SK-N-SH (cell line): ENCODE data around the gene ABHD8. TPM values are rescaled to one million over a fixed set of nuclear protein-coding genes. Genes with fewer than 3 reads are reported as not detected.

Experiments used
- CTCF ChIA-PET: fragments of 300-600, 350-600 bp; formaldehyde crosslinking; extraction: SDS; loops from one replicate; lab custom pipeline; 2021; lab: Yijun Ruan, JAX
- POLR2A ChIA-PET: fragments of 350-600 bp; sonication (Branson Sonifier 250); formaldehyde crosslinking; extraction: SDS; loops from one replicate; lab custom pipeline; 2020; ENCODE audit warnings: antibody characterized with exemption, inconsistent platforms; lab: Yijun Ruan, JAX
- DNase-seq: peaks from one replicate; pipeline ENCODE4 v3.0.0; 2012
- H2AFZ ChIP-seq: fragments of 200-600 bp; sonication (generic); 2 replicates; pipeline ENCODE4 v1.8.1; 2016; ENCODE audit warnings: antibody characterized with exemption, mild to moderate bottlenecking, low read depth
- H3F3A ChIP-seq: fragments of 200-600 bp; sonication (generic); replicated peaks from 2 replicates; pipeline ENCODE3; 2016; ENCODE audit warnings: antibody characterized with exemption, mild to moderate bottlenecking; ENCODE audit not compliant: insufficient read depth
- H3K27ac ChIP-seq, 2 experiments: fragments of 200-500 bp in 1 of 2; fragments of 200-600 bp in 1 of 2; sonication (Bioruptor generic) in 1 of 2; sonication (generic), shearing (Covaris generic) in 1 of 2; 2 replicates each; pipeline versions ENCODE4 v1.5.1 to v1.6.1; 2014 to 2016; ENCODE audit warnings: low read depth in 2 of 2, inconsistent platforms in 1 of 2, low read length in 1 of 2, mild to moderate bottlenecking in 1 of 2, mixed read lengths in 1 of 2
- H3K27me3 ChIP-seq: fragments of 200-600 bp; sonication (generic), shearing (Covaris generic); 2 replicates; pipeline ENCODE4 v1.6.1; 2016; ENCODE audit warnings: mixed run types; ENCODE audit not compliant: insufficient read depth
- H3K36me3 ChIP-seq, 2 experiments: fragments of 200-500 bp in 1 of 2; fragments of 200-600 bp in 1 of 2; sonication (Bioruptor generic) in 1 of 2; sonication (generic) in 1 of 2; replicated peaks in 1 of 2; 2 replicates each; pipeline versions ENCODE3 to v1.5.1; 2014 to 2016; ENCODE audit warnings: low read length in 1 of 2, mild to moderate bottlenecking in 1 of 2; ENCODE audit not compliant: insufficient read depth in 2 of 2, control insufficient read depth in 1 of 2
- H3K4me1 ChIP-seq, 2 experiments: fragments of 200-500 bp in 1 of 2; fragments of 200-600 bp in 1 of 2; sonication (Bioruptor generic) in 1 of 2; sonication (generic), shearing (Covaris generic) in 1 of 2; 2 replicates each; pipeline versions ENCODE4 v1.5.1 to v1.6.1; 2014 to 2016; ENCODE audit warnings: low read depth in 1 of 2, low read length in 1 of 2, mixed run types in 1 of 2; ENCODE audit not compliant: insufficient read depth in 2 of 2, control insufficient read depth in 1 of 2
- H3K4me2 ChIP-seq: fragments of 200-600 bp; sonication (generic), shearing (Covaris generic); 2 replicates; pipeline ENCODE4 v1.6.1; 2017; ENCODE audit warnings: mixed run types
- H3K4me3 ChIP-seq, 2 experiments: fragments of 200-500 bp in 1 of 2; fragments of 200-600 bp in 1 of 2; sonication (Bioruptor generic) in 1 of 2; sonication (generic), shearing (Covaris generic) in 1 of 2; 2 replicates each; pipeline versions ENCODE4 v1.5.1 to v1.8.1; 2014 to 2016; ENCODE audit warnings: low read depth in 2 of 2, inconsistent platforms in 1 of 2, low read length in 1 of 2, mild to moderate bottlenecking in 1 of 2, mixed read lengths in 1 of 2, moderate library complexity in 1 of 2
- H3K79me2 ChIP-seq: fragments of 200-600 bp; sonication (generic); 2 replicates; pipeline ENCODE4 v1.8.1; 2017; ENCODE audit warnings: mild to moderate bottlenecking; ENCODE audit not compliant: insufficient read depth
- H3K9ac ChIP-seq: fragments of 200-600 bp; sonication (generic); 2 replicates; pipeline ENCODE4 v1.6.1; 2017; ENCODE audit warnings: mixed run types
- H3K9me2 ChIP-seq: fragments of 200-600 bp; sonication (generic); 2 replicates; pipeline ENCODE4 v1.6.1; 2017; ENCODE audit warnings: mixed run types
- H3K9me3 ChIP-seq: fragments of 200-600 bp; sonication (generic); 2 replicates; pipeline ENCODE4 v1.6.1; 2017; ENCODE audit warnings: mixed run types, mild to moderate bottlenecking, moderate library complexity
- H4K20me1 ChIP-seq: fragments of 200-600 bp; sonication (generic); 2 replicates; pipeline ENCODE4 v1.6.1; 2017; ENCODE audit warnings: mild to moderate bottlenecking, mixed run types; ENCODE audit not compliant: insufficient read depth
- FOXM1 ChIP-seq: IDR thresholded peaks from 2 replicates; pipeline ENCODE4 v1.4.0; 2012; ENCODE audit warnings: low read depth, mild to moderate bottlenecking
- GABPA ChIP-seq: IDR thresholded peaks from 2 replicates; pipeline ENCODE4 v1.4.0; 2012; ENCODE audit warnings: low read depth, mild to moderate bottlenecking
- MEF2A ChIP-seq: IDR thresholded peaks from 2 replicates; pipeline ENCODE4 v1.4.0; 2012; ENCODE audit warnings: low read depth, borderline replicate concordance
- POLR2AphosphoS5 ChIP-seq: IDR thresholded peaks from 2 replicates; pipeline ENCODE4 v1.6.1; 2012; ENCODE audit warnings: low read depth, low read length
- TAF1 ChIP-seq: IDR thresholded peaks from 2 replicates; pipeline ENCODE4 v1.6.1; 2012; ENCODE audit warnings: low read depth, mild to moderate bottlenecking, low read length, moderate library complexity, borderline replicate concordance
- TCF12 ChIP-seq: IDR thresholded peaks from 2 replicates; pipeline ENCODE4 v1.4.0; 2012
- TEAD4 ChIP-seq: IDR thresholded peaks from 2 replicates; pipeline ENCODE4 v1.4.0; 2012; ENCODE audit warnings: mild to moderate bottlenecking, borderline replicate concordance; ENCODE audit not compliant: insufficient read depth
- WGBS: methylation state at CpG from one replicate; pipeline ENCODE4 v1.1.6; 2017; ENCODE audit warnings: low lambda C conversion rate; 5-methylcytosine and 5-hydroxymethylcytosine counted together
- polyA plus RNA-seq, 3 experiments: library from polyadenylated mRNA; depleted of rRNA; stranded (reverse); fragments of >200 nt; gene quantifications; 2 replicates each; pipeline ENCODE4 v1.2.3, GENCODE V29; 2012
- TF ChIP-seq, protein P1 (sequence below): fragments of 150-350 bp; IDR thresholded peaks from 2 replicates; pipeline ENCODE4 v1.6.1; 2017; ENCODE audit warnings: antibody characterized with exemption, low read length, low read depth, borderline replicate concordance
- TF ChIP-seq, protein P2 (sequence below): IDR thresholded peaks from 2 replicates; pipeline ENCODE4 v1.6.1; 2012; ENCODE audit warnings: mild to moderate bottlenecking, low read depth, low read length, moderate library complexity
- TF ChIP-seq, protein P3 (sequence below): IDR thresholded peaks from 2 replicates; pipeline ENCODE4; 2012
- TF ChIP-seq, protein P4 (sequence below): IDR thresholded peaks from 2 replicates; pipeline ENCODE4 v1.4.0; 2012; ENCODE audit warnings: low read depth

ABHD8 gene
- polyA plus RNA-seq, 1 of the 3 experiments (the other 2 are of a cell fraction), result 11.1 TPM

DNA sequence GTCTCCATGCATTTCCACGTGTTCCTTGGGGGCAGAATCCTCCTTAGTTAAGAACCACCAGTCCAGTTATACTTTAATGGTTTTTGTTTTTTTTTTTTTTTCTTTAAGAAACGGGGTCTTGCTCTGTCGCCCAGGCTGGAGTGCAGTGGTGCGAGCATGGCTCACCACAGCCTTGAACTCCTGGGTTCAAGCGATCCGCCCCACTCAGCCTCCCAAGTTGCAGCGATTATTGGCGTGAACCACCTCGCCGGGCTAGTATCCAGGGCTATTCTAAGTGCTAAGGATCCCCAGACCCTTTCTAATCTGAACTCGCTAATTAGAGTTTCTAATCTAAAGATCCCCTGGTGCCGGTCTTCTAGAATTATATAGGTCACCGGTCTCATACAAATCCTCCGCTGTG is 9.6 kb downstream of the ABHD8 start:
- DNase-seq, result no peak
- peaks cover 0 to 8% of the 10 kb centered on the region in 2 experiments; a peak in 1 of 4 replicates for H3K4me1 ChIP-seq
- H3K36me3 ChIP-seq, result peaks cover 0 to 3% of the 10 kb centered on the region in 2 experiments
- TF ChIP-seq GABPA (no peak), POLR2AphosphoS5 (no peak), TCF12 (no peak), MEF2A (no peak), FOXM1 (no peak), TEAD4 (no peak), TAF1 (no peak)
- TF ChIP-seq, protein P1, sequence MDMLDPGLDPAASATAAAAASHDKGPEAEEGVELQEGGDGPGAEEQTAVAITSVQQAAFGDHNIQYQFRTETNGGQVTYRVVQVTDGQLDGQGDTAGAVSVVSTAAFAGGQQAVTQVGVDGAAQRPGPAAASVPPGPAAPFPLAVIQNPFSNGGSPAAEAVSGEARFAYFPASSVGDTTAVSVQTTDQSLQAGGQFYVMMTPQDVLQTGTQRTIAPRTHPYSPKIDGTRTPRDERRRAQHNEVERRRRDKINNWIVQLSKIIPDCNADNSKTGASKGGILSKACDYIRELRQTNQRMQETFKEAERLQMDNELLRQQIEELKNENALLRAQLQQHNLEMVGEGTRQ, result no peak
- TF ChIP-seq, protein P2, sequence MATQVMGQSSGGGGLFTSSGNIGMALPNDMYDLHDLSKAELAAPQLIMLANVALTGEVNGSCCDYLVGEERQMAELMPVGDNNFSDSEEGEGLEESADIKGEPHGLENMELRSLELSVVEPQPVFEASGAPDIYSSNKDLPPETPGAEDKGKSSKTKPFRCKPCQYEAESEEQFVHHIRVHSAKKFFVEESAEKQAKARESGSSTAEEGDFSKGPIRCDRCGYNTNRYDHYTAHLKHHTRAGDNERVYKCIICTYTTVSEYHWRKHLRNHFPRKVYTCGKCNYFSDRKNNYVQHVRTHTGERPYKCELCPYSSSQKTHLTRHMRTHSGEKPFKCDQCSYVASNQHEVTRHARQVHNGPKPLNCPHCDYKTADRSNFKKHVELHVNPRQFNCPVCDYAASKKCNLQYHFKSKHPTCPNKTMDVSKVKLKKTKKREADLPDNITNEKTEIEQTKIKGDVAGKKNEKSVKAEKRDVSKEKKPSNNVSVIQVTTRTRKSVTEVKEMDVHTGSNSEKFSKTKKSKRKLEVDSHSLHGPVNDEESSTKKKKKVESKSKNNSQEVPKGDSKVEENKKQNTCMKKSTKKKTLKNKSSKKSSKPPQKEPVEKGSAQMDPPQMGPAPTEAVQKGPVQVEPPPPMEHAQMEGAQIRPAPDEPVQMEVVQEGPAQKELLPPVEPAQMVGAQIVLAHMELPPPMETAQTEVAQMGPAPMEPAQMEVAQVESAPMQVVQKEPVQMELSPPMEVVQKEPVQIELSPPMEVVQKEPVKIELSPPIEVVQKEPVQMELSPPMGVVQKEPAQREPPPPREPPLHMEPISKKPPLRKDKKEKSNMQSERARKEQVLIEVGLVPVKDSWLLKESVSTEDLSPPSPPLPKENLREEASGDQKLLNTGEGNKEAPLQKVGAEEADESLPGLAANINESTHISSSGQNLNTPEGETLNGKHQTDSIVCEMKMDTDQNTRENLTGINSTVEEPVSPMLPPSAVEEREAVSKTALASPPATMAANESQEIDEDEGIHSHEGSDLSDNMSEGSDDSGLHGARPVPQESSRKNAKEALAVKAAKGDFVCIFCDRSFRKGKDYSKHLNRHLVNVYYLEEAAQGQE, result no peak
- TF ChIP-seq, protein P3, sequence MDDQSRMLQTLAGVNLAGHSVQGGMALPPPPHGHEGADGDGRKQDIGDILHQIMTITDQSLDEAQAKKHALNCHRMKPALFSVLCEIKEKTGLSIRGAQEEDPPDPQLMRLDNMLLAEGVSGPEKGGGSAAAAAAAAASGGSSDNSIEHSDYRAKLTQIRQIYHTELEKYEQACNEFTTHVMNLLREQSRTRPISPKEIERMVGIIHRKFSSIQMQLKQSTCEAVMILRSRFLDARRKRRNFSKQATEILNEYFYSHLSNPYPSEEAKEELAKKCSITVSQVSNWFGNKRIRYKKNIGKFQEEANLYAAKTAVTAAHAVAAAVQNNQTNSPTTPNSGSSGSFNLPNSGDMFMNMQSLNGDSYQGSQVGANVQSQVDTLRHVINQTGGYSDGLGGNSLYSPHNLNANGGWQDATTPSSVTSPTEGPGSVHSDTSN, result no peak
- TF ChIP-seq, protein P4, sequence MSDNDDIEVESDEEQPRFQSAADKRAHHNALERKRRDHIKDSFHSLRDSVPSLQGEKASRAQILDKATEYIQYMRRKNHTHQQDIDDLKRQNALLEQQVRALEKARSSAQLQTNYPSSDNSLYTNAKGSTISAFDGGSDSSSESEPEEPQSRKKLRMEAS, result no peak
- no peak overlapping the region for H3K4me3 ChIP-seq
- 97% methylated on average over 14 of the region's 14 CpGs for WGBS
- H3K4me2 ChIP-seq, result no peak overlapping the region
- peaks cover 23% of the 10 kb centered on the region for H3F3A ChIP-seq
- H3K9me2 ChIP-seq, result no peaks in the 10 kb centered on the region
- H4K20me1 ChIP-seq, result no peaks in the 10 kb centered on the region
- peaks cover 6% of the 10 kb centered on the region; the same call in 1 of the 2 replicates for H3K79me2 ChIP-seq
- H3K27me3 ChIP-seq, result no peaks in the 10 kb centered on the region
- no peak overlapping the region for H3K27ac ChIP-seq
- CTCF ChIA-PET, result interaction anchor here (1.2 to 6.0 kb wide), 8 partner anchors 9 to 99 kb away, joined by 4 to 35 read pairs (median 11); partner anchors contain the start of genes ABHD8, ANKLE1, DDA1 and MRPL34
- no peaks in the 10 kb centered on the region for H3K9me3 ChIP-seq
- no peak overlapping the region for H2AFZ ChIP-seq
- H3K9ac ChIP-seq, result no peak overlapping the region
- POLR2A ChIA-PET, result interaction anchor here (1.1 to 1.4 kb wide), 2 partner anchors 12 to 78 kb away, joined by 5 to 7 read pairs; partner anchors contain the start of genes MRPL34 and USE1
